Spinal cord (tissue), 10 donors: ENCODE results near the gene OR2V1. TPM values are rescaled to one million over a fixed set of nuclear protein-coding genes. Genes with fewer than 3 reads are reported as not detected.
A peak's percentile ranks its signal among the peaks of the same experiment; 100 is the strongest.

ENCODE experiments used
- DNase-seq, 6 donors: peaks; one replicate each; pipeline versions ENCODE4 v3.0.0 to v3.0.0-alpha.2; 2013 to 2015; ENCODE audit warnings: low spot score in 6 of 6, low read depth in 4 of 6
- H3K27ac ChIP-seq: one replicate; pipeline ENCODE4 v1.5.1; 2013; ENCODE audit warnings: low read depth, low read length, control low read depth
- H3K27me3 ChIP-seq: one replicate; pipeline ENCODE4 v1.6.1; 2013; ENCODE audit warnings: low read length; ENCODE audit not compliant: control insufficient read depth, insufficient read depth
- H3K36me3 ChIP-seq: one replicate; pipeline ENCODE4 v1.6.1; 2013; ENCODE audit warnings: low read length; ENCODE audit not compliant: control insufficient read depth, insufficient read depth
- H3K4me1 ChIP-seq: one replicate; pipeline ENCODE4 v1.6.1; 2013; ENCODE audit warnings: low read length; ENCODE audit not compliant: control insufficient read depth, insufficient read depth
- H3K4me3 ChIP-seq: one replicate; pipeline ENCODE4 v1.5.1; 2013; ENCODE audit warnings: low read depth, low read length, control low read depth
- H3K9me3 ChIP-seq: one replicate; pipeline ENCODE4 v1.6.1; 2013; ENCODE audit warnings: low read length; ENCODE audit not compliant: control insufficient read depth, insufficient read depth
- WGBS: methylation state at CpG from one replicate; pipeline ENCODE4 v1.1.5; 2013; ENCODE audit warnings: missing lambda C conversion rate; ENCODE audit not compliant: insufficient coverage; 5-methylcytosine and 5-hydroxymethylcytosine counted together
- polyA plus RNA-seq, 2 donors: library from polyadenylated mRNA; unstranded; fragments of 120-200 nt; gene quantifications; one replicate each; pipeline ENCODE4 v1.2.1, GENCODE V29; 2013; ENCODE audit not compliant: insufficient read length in 2 of 2
- total RNA-seq, 2 donors: library from RNA; depleted of rRNA in 1 of 2; stranded (reverse); fragments of 120-200 nt in 1 of 2; fragments of >200 nt in 1 of 2; gene quantifications; one replicate each; pipeline versions ENCODE4 v1.2.3 to v1.2.4, GENCODE V29; 2013 to 2014
- donor health status: healthy.

The OR2V1 gene
- total and polyA plus RNA-seq, 4 donors: not detected

- WGBS: 53% methylated on average over 15 of the region's 21 CpGs
- Histone ChIP-seq H3K4me1 (peaks cover 26% of the 10 kb centered on the region), H3K9me3 (no peaks in the 10 kb centered on the region), H3K36me3 (no peaks in the 10 kb centered on the region), H3K27ac (peak overlapping the region; percentile 35), H3K4me3 (peak overlapping the region; percentile 40), H3K27me3 (peaks cover 24% of the 10 kb centered on the region)
- peak in 2 of 6 donors; percentile 80 to 86 for DNase-seq
Measured at GRCh38 chr5:181160152-181160754, 29.3 kb upstream of the OR2V1 start.

- Histone ChIP-seq H3K27me3 (peaks cover 19% of the 10 kb centered on the region), H3K36me3 (no peaks in the 10 kb centered on the region), H3K4me3 (no peak overlapping the region), H3K27ac (no peak overlapping the region), H3K9me3 (no peaks in the 10 kb centered on the region), H3K4me1 (peaks cover 23% of the 10 kb centered on the region)
- DNase-seq: peak in 5 of 6 donors; percentile 65 to 94 (median 66)
- WGBS: 70% methylated on average over 14 of the region's 20 CpGs
Measured at GRCh38 chr5:181159286-181160151, 28.6 kb upstream of the OR2V1 start.

- no peak for DNase-seq
- peaks cover 19% of the 10 kb centered on the region for H3K4me1 ChIP-seq
- WGBS: no CpG with 5 or more reads among the region's 3 CpGs
- no peak overlapping the region for H3K4me3 ChIP-seq
- no peaks in the 10 kb centered on the region for H3K36me3 ChIP-seq
- H3K27me3 ChIP-seq: peaks cover 15% of the 10 kb centered on the region
- H3K27ac ChIP-seq: no peak overlapping the region
- no peaks in the 10 kb centered on the region for H3K9me3 ChIP-seq
Measured at GRCh38 chr5:181158869-181159268, 27.9 kb upstream of the OR2V1 start.

GRCh38 chr5:181156758-181157157 is 25.8 kb upstream of the OR2V1 start:
- WGBS: 13% methylated on average over 1 of the region's 3 CpGs
- H3K27me3 ChIP-seq: no peaks in the 10 kb centered on the region
- no peak for DNase-seq

GRCh38 chr5:181153814-181154213 is 22.8 kb upstream of the OR2V1 start:
- H3K27me3 ChIP-seq: no peaks in the 10 kb centered on the region
- no peaks in the 10 kb centered on the region for H3K4me1 ChIP-seq
- no peaks in the 10 kb centered on the region for H3K36me3 ChIP-seq
- DNase-seq: no peak
- H3K27ac ChIP-seq: no peak overlapping the region
- WGBS: 82% methylated on average over 4 of the region's 5 CpGs
- H3K9me3 ChIP-seq: no peaks in the 10 kb centered on the region
- no peak overlapping the region for H3K4me3 ChIP-seq

More at GRCh38 chr5:181156758-181157157, 25.8 kb upstream of the OR2V1 start:
- no peaks in the 10 kb centered on the region for H3K9me3 ChIP-seq
- H3K36me3 ChIP-seq: no peaks in the 10 kb centered on the region
- no peak overlapping the region for H3K4me3 ChIP-seq
- H3K4me1 ChIP-seq: peaks cover 18% of the 10 kb centered on the region
- no peak overlapping the region for H3K27ac ChIP-seq

- WGBS: 74% methylated on average over 5 of the region's 9 CpGs
- H3K9me3 ChIP-seq: no peaks in the 10 kb centered on the region
- DNase-seq: no peak
- H3K27me3 ChIP-seq: no peaks in the 10 kb centered on the region
- H3K4me1 ChIP-seq: no peaks in the 10 kb centered on the region
- no peak overlapping the region for H3K27ac ChIP-seq
- no peak overlapping the region for H3K4me3 ChIP-seq
- no peaks in the 10 kb centered on the region for H3K36me3 ChIP-seq
Measured at GRCh38 chr5:181152406-181152805, 21.4 kb upstream of the OR2V1 start.

- WGBS: 37% methylated on average over 9 of the region's 9 CpGs
- no peak for DNase-seq
- Histone ChIP-seq H3K4me1 (no peaks in the 10 kb centered on the region), H3K4me3 (no peak overlapping the region), H3K36me3 (no peaks in the 10 kb centered on the region), H3K27me3 (no peaks in the 10 kb centered on the region), H3K27ac (no peak overlapping the region), H3K9me3 (no peaks in the 10 kb centered on the region)
Measured at GRCh38 chr5:181151146-181151545, 20.2 kb upstream of the OR2V1 start.

GRCh38 chr5:181149806-181150733 is 19.1 kb upstream of the OR2V1 start:
- H3K36me3 ChIP-seq: no peaks in the 10 kb centered on the region
- no peak overlapping the region for H3K4me3 ChIP-seq
- no peaks in the 10 kb centered on the region for H3K9me3 ChIP-seq
- no peaks in the 10 kb centered on the region for H3K4me1 ChIP-seq
- DNase-seq: no peak
- H3K27ac ChIP-seq: no peak overlapping the region
- WGBS: 89% methylated on average over 13 of the region's 14 CpGs
- no peaks in the 10 kb centered on the region for H3K27me3 ChIP-seq

GRCh38 chr5:181149355-181149754 is 18.4 kb upstream of the OR2V1 start:
- Histone ChIP-seq H3K36me3 (no peaks in the 10 kb centered on the region), H3K9me3 (no peaks in the 10 kb centered on the region), H3K27ac (no peak overlapping the region), H3K4me1 (no peaks in the 10 kb centered on the region), H3K4me3 (no peak overlapping the region), H3K27me3 (no peaks in the 10 kb centered on the region)
- WGBS: 78% methylated on average over 6 of the region's 6 CpGs
- DNase-seq: no peak
